ENCODE data around the gene FEM1C. TPM values are rescaled to one million over a fixed set of nuclear protein-coding genes. Genes with fewer than 3 reads are reported as not detected.

The FEM1C gene
- total RNA-seq, 1 experiment from 2014 or later = 14.3 TPM

GRCh38 chr5:115558388-115558956, 13.9 kb upstream of the FEM1C start:
- no peak for DNase-seq (ENCODE audit: low read depth)

- DNase-seq (ENCODE audit: low read depth) = no peak
These were observed 13.3 kb upstream of the FEM1C start for GRCh38 chr5:115557667-115558387.

GRCh38 chr5:115556276-115556675, 11.7 kb upstream of the FEM1C start:
- DNase-seq (ENCODE audit: low read depth) = no peak

- no peak for DNase-seq (ENCODE audit: low read depth)
These were observed 10.6 kb upstream of the FEM1C start for GRCh38 chr5:115555084-115555633.

GRCh38 chr5:115553082-115553481, 8.5 kb upstream of the FEM1C start:
- DNase-seq (ENCODE audit: low read depth) = no peak

- DNase-seq (ENCODE audit: low read depth) = peak; percentile 39
These were observed 6.8 kb upstream of the FEM1C start for GRCh38 chr5:115551415-115551814.

GRCh38 chr5:115549154-115549553, 4.6 kb upstream of the FEM1C start:
- no peak for DNase-seq (ENCODE audit: low read depth)

- no peak for DNase-seq (ENCODE audit: low read depth)
These were observed 4.1 kb upstream of the FEM1C start for GRCh38 chr5:115548683-115549082.

- no peak for DNase-seq (ENCODE audit: low read depth)
These were observed 842 bp upstream of the FEM1C start for GRCh38 chr5:115545351-115545882.

GRCh38 chr5:115544043-115544435, 536 bp downstream of the FEM1C start:
- DNase-seq (ENCODE audit: low read depth) = no peak

- peak; percentile 54 for DNase-seq (ENCODE audit: low read depth)
These were observed 1.1 kb downstream of the FEM1C start for GRCh38 chr5:115543365-115544042.

GRCh38 chr5:115542651-115543364, 1.8 kb downstream of the FEM1C start:
- DNase-seq (ENCODE audit: low read depth) = no peak

- DNase-seq (ENCODE audit: low read depth) = no peak
These were observed 2.5 kb downstream of the FEM1C start for GRCh38 chr5:115542086-115542485.

- no peak for DNase-seq (ENCODE audit: low read depth)
These were observed 3.0 kb downstream of the FEM1C start for GRCh38 chr5:115541611-115542010.

GRCh38 chr5:115535479-115536035, 9.0 kb downstream of the FEM1C start:
- DNase-seq (ENCODE audit: low read depth) = no peak

- DNase-seq (ENCODE audit: low read depth) = no peak
These were observed 12.1 kb downstream of the FEM1C start for GRCh38 chr5:115532517-115532916.

- no peak for DNase-seq (ENCODE audit: low read depth)
These were observed 12.7 kb downstream of the FEM1C start for GRCh38 chr5:115531787-115532367.

GRCh38 chr5:115531380-115531779, 13.2 kb downstream of the FEM1C start:
- no peak for DNase-seq (ENCODE audit: low read depth)

- peak; percentile 11 for DNase-seq (ENCODE audit: low read depth)
These were observed 14.1 kb downstream of the FEM1C start for GRCh38 chr5:115530426-115530825.

GRCh38 chr5:115526604-115527003, 18.0 kb downstream of the FEM1C start:
- DNase-seq (ENCODE audit: low read depth) = no peak

GRCh38 chr5:115524199-115524847, 20.3 kb downstream of the FEM1C start:
- DNase-seq (ENCODE audit: low read depth) = no peak

Data from RPMI7951 (cell line).